HK-2 (cell line): ENCODE results near the gene FGGY.
"Not testable (repeated sequence)": the region's sequence is repeated elsewhere in the genome, so short reads cannot be mapped to it uniquely, and the experiment has no call there.

ENCODE experiments used
- DNase-seq: peaks from one replicate; pipeline ENCODE4 v3.0.0-alpha.2; 2018; ENCODE audit not compliant: unreplicated experiment

FGGY gene

DNA sequence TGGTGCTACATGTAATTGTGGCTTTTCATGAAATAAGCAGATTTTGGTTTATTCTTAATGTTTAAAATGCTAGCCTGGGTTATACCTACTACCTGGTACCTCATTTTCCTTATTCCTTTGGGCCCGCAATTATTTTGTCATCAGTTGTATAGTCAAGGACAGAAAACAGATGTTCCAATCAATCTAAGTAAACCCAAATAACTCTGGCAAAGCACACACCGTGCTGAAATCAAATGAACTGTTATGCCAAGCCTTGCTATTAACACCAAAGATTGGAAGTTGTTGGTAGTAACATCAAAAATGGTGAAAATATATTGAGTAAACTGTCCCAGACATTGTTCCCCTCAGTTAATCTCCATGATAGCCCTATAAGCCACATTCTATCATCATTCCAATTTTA lies 248.9 kb downstream of the FGGY start:
- no peak for DNase-seq

DNA sequence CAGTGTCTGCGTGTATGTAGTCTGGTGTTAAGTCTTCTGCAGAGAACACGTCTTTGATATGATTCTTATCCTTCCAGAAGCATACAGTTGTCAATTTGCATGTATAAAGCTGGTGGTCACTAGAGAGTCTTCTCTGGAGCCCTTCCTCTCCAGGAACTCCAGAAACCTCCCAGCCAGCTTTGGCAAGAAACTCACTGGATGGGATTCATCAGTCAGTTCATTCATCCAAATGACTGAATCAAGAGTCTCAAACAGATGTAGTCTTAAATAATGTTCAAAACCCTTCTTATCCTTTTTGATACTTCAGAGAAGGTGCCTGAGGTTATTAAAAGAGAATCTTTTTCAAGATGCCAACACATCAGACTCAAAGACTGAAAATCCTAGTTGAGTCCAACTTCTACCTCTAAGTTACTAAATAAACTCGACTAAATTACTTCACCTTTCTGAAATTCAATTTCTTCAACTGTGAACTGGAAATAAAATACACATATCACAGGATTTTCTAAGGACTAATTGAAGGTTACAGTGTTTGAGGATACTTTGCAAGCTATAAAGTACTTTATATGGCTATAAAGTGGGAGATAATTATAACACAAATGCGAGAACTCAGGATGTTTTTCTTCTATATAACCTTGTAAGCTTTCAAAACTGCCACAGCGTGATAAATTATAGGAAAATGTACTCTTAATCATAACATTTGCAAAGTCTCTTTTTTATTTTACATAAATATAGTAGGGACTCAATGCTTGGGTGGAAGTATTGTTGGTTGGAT lies 252.4 kb downstream of the FGGY start:
- DNase-seq: no peak

DNA sequence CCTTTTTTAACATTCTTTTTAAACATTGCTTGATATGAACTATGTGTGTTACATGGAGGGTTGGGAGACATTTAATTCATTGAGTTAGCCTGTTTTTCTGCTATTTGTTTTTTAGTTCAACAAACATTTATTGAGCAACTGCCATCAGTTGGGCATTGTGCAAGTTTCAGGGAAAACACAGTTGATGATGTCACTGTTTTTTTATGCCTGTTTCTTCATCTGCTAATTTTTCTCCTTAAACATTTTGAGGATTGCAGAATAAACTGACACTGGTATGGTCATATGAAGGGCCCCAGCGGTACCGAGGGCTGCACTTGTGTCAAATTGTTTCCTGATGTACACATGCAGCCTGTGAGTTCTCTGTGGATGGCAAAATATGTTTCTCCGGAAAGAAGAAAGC lies 253.0 kb downstream of the FGGY start:
- no peak for DNase-seq

DNA sequence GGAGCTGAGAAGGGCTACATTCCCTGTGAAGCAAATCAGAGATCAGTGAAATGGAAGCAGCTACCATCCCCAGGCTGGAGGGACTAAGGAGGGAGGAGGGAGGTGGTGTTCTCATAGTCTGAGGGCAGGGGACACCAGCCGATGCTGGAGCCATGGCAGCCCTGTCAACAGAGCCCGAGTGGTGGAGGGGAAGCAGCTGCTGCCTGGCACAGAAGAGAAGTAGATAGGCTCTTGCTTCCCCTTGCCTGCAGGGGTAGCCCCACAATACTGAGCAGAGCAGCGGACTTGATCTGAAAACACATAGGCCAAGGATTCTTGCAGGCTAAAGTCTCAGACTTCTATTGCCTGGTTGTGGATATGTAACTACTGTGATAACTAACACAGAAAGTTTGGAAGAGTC lies 255.1 kb downstream of the FGGY start:
- DNase-seq: no peak

DNA sequence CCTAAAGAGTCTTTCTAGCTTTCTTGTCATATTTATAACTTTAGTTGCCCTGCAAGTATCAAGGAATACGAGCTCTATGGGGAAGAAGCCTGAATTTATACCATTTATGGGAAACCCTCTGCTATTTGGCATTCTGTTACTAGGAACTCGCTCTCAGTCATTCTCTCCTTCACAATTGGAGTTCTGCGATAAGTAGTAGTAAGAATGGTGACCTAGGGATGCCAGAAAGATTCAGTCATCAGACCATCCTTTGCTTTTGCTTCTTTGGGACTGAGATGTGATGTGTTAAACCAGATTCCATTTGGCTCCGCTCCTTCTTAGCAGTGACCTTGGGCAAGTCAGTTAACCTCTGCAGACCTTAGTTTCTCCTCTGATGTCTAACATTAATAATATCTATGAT lies 256.5 kb downstream of the FGGY start:
- no peak for DNase-seq

DNA sequence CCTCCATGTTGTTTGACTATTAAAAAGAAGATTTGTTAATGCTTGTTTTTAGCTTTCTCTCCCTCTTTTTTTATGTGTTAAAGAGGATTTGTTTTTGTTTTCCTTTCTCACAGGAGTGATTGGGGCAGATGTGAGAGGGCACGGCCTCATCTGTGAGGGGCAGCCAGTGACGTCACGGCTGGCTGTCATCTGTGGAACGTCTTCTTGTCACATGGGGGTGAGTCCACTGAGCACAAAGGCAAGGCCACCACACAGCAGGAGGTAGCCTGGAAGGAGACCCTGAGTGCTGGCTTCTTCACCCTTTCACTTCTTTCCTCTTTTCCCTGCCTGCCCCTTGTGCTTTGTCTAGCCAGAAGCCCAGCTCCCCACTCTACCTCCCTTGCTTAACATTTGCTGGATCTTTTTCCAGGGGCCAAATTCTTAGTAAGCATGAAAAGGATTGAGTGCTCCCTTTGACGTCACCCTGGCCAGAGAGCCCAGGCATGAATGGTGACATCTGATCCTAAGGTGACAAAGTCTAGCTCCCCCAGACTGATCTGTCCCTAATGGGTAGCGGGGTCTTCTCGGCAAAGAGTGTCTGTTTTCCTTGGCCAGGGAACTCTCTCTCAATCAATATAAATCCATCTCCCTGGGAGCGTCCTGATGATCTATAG lies 257.2 kb downstream of the FGGY start:
- no peak for DNase-seq

DNA sequence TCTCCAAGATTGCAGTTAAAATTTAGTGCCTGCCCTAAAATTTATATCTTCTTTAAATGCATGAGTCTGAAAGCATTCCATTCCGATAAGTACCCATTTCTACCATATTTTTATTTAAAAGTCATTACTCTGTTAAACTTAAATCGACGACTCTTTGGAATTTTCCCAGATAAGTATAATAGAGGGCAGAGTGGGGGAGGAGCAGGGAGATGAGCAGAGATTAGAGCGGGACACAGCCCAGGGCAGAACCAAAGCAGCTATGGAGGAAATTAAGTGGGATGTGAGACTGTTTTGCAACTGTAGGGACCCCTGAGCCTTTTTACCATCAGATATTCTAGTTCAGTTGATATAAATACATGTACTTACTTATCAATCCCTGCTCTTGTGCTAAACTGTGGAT lies 257.9 kb downstream of the FGGY start:
- DNase-seq: no peak

DNA sequence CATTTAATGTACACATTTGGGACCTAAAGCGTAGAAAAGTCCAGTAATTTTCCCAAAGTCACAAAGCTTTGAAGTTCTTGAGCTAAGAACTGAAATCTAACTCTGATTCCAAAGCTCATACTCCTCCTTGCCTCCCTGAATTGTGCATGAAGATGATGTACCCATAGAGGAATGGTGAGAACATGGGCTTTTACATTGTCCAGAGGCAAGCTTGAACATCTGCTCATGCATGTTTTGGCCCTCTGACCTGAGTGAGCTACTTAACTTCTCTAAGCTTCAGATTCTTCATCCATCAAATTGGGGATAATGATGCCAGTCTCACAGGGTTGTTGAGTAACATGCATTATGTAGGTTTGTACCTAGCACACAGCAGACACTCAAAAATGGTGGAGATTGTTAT lies 259.5 kb downstream of the FGGY start:
- no peak for DNase-seq

DNA sequence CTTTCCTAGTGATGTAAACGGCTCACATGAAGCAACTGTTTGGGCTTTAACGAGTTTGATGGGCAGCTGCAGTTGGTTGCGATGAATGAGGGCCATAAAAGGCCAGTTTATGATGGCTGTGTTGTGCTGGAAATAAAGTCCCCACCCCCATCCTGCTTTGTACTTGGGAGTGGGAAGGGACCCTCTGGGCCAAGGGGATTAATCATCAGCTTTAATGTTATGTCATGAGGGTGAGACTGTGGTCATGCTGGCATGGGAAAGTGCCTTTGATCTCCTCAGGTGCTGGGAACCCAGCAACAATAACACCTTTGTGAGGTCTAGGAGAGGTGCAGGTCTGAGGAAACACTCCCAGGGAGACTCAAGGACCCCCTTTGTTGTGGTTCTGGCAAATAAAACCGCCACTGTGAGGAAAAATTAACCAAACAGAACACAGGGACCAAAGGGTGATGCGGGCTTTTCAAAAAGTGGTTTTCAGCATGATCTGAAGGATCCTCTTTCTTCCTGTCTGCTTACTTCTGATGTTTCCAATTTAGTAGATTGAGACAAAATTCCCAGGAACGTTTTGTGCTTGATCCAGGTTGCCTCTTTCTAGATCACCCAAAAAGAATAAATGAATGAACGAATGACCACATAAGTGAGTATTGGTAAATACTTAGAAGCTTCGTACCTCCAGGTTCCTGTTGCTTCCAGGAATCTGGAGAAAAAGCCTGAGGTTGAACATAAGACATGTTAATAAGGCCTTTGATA lies 260.1 kb downstream of the FGGY start:
- no peak for DNase-seq

DNA sequence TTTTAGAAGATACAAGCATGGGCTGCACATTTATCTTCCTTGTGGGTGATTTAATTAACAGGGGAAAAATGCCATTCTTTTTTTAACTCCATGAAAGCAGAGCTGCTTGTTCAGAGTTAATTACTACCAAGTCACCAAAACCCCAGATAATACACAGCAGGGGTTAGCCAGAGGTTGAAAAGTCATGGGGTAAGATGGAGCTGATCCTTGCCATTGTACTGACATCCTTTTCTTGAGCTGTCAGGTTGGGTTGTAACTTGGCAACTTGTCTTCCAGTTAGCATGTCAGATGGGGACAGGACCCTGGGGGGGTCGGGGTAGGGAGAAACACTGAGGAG lies 260.6 kb downstream of the FGGY start:
- no peak for DNase-seq

DNA sequence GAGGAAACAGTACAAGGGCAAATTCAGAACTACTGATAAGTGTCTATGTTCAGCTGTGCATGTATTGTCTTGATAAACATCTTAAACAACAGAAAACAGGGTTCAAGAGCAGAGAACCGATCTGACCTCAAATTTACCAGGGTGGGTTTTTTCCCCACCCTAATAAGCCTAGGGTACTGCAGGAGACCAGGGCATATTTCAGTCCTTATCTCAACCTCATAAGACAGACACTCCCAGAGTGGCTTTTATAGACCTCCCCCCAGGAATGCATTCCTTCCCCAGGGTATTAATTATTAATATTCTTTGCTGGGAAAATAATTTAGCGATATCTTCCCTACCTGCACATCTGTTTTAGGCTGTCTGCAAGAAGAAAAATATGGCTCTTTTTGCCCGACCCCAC lies 261.7 kb downstream of the FGGY start:
- not testable (repeated sequence) for DNase-seq

DNA sequence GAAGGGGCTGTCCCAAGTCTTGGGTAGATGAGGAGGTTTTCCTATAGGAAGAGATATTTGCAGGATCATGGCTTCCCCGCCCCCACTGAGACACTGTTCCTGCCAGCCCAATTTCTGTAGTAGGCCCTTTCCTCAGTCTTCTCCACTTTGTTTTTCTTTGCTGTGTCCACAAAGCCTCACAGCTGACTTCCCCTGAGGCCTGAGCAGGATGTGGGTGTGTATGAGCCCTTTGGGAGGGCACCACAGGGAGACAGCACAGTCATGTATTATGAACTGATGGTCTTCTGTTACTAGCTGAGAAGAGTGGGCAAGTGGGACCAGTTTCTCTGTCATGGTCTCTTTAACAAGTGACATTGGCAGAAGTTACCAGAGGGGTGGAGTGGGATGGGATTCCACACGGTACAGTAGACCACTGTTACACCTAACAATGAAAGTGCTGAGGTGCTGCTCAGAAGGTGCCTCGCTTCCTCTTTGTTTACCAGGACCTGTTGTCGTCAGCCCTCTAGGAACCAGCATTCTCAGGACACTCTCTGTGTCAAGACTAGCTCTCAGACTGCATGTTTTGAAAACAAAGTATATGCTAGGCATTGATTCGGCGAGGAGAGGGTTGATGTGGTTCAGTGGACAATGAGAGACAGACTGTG lies 264.0 kb downstream of the FGGY start:
- DNase-seq: no peak

DNA sequence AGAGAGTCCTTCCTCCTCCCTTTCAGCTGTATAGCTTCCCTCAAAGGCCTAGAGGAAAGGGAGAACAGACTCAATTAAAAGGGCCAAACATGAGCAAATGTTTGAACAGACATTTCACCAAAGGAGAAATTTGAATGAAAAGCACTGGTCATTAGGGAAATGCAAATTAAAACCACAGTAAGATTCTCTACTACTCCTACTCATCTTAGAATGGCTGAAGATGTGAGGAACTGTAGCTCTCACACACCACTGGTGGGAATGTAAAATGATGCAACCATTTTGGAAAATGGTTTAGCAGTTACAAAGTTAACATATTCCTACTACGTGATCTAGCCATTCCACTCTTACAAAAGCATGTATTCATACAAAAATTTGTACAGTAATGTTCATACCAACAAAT lies 264.9 kb downstream of the FGGY start:
- no peak for DNase-seq

DNA sequence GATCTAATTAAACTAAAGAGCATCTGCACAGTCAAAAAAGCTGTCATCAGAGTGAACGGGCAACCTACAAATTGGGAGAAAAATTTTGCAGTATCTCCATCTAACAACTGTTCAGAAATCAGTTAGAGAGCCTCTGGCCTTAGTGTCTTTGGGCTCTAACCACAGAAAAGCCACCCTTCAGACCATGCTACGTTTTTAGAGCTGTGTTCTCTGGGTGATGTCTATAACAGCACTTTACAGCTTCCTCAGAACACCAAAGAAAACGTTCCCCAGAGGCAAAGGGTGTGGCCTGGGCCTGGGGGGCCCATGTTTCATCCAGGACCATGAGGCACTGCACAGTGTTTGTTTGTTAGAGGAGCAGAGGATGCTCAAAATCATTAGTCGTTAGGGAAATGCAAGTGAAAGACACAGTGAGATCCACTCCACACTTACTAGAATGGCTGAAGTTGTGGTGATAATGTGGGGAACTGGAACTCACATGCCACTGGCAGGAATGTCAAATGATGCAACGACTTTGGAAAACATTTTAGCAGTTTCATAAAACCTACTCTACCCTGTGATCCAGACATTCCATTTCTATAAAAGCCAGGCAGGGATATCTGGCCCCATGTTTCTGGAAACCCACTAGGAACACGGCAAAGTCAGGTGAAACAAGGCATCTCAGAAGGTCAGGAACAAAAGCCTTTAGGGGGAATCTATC lies 267.4 kb downstream of the FGGY start:
- DNase-seq: no peak

DNA sequence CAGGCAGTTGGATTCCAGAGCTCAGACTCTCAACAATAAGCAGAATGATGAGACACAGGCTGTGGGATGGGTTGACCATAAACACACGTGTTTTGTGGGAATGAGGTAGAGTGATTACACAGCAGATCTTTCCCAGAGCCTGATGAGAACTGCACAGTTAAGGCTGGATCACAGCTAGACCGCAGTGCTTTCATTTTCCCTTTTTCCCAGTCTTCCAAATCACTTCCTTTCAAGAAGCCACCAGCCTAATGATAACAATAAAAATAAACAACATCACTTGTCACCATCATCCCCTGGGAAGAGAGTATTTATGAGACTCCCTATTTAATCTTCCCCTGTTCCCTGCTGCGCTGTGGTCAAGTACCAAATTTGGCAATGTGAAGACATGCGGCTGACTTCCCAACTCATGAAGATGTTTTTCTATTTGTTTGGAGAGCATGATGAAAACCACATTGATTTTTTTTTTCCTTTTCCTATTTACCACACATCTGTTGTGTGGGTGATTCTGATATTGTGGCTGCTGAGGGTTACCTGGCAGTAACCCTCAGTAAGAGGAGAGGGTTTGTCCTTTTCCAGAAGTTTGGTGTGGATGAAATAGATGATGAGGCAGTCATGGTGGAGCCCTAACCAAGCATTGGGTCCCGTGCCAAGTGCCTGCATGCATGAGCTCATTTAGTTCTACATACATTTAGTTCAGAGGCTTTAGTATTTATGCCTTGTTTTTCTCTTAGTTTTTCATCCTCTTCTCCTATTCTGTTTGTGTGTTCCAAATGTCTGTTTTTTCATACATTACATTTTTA lies 268.9 kb downstream of the FGGY start:
- no peak for DNase-seq

DNA sequence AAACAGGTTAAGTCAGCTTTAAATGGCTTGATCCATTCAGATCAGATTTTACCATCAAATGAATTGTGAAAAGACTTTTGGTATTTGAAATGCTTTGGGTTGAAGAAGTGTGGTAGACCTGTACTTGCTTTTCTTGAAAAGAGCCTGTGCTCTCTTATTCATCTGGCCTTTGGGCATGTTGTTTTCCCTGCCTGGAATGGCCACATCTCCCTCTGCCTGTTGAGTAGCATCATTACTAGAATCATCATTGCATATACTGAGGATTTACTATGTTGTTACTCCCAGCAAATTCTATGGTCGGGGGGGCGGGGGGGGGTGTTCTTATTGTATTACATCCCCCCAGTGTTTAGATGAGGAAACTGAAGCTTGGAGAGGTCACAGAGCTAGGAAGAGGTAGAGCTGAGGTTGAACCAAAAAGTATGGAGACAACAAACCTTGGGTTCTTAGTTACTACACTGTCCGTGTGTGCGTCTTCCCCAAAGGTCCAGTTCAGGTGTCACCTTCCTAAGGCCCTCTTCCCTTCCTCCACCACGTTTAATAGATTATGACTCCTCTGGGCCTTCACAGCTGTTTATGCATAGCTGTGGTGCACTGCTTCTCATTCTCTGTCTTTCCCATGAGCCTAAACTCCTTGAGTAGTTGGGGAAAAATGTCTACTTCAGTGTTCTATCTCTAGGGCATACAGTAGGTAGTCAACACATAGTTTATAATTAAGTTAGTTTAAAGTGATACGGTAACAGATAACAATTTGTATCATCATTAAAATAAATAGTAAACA lies 271.5 kb downstream of the FGGY start:
- no peak for DNase-seq

DNA sequence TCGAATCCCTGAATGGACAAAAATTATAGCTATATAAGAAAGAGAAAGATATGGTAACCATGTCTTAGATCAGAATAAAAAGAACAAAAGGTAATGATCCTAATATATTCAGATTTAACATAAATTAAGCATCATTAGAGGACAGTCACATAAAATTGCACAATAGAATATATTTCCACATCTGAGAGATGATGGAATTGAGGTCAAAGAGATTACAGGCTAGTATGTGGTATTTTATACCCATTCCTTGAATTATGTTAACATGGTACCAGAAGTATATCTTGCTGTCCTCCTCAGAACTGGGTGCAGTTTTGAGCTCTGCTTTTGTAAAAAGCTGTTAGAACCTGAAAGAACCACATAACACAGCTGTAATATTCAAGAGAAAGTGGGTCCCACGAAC lies 272.3 kb downstream of the FGGY start:
- no peak for DNase-seq

DNA sequence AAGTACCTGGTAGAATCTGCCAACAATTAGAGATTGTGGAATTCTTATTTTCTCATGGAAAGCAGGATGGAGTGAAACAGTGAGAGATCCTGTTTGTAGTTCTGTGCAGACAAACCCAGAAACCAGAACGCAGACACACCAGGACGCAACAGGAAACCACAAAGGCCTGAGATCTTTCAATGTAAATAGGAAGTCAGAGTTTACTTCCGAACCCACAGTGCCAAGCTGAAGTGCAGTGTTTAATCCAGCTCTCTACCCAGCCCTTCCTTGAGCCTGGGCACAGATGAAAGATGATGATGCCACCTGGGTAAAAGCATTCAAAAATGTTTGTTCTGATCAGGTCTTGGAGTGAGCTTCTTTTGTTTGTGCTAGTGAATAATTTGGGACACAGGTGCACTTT lies 273.6 kb downstream of the FGGY start:
- no peak for DNase-seq

DNA sequence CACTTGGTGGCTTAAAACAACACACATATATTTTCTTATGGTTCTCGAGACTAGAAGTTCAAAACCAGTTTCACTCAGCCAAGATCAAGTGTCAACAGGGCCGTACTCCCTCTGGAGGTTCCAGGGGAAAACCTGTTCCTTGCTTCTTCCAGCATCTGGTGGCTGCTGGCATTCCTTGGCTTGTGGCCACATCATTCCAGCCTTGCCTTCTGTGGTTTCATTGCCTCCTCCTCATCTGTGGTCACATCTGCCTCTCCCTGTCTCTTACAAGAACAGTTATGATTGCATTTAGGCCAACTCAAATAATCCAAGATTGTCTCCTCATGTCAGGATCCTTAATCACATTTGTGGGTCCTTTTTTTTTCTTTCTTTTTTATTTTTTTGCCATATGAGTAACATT lies 277.2 kb downstream of the FGGY start:
- no peak for DNase-seq

DNA sequence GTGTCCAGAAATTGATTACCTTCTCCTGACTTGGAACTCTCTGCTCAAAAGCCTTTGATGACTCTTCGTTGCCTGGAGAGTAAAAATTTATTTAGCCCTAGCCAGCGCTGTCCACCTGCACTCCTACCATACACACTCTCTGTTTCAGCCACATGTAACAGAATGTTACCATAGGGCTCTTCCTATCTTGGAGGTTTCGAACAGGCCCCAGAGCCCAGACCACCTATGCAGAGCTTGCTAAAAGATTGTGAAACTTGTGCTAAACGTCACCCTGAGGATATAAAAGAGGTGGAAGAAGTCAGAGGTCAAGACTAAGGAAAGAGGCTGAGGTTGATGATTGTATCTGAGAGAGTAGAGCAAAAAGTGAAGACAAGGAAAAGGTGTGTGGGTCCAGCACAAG lies 280.9 kb downstream of the FGGY start:
- DNase-seq: no peak
